Measurements from ENCODE around the gene SLC25A39. TPM values are rescaled to one million over a fixed set of nuclear protein-coding genes. Genes with fewer than 3 reads are reported as not detected.

SLC25A39 gene
- total and polyA plus RNA-seq, 2 of the 4 experiments (the other 2 are of a cell fraction), result 49.1 to 99.7 TPM

GRCh38 chr17:44331249-44331760, 6.7 kb upstream of the SLC25A39 start:
- peak overlapping the region; percentile 85 for H2AFZ ChIP-seq (replicated peaks; ENCODE audit: low read length, poor library complexity)
- no peak overlapping the region for H2BK120ac ChIP-seq (ENCODE audit: low read depth, low read length)
- TF ChIP-seq USF2 (IDR thresholded peaks at IDR 0.05; ENCODE audit: low read depth, low read length), result no peak
- TF ChIP-seq MAZ (IDR thresholded peaks at IDR 0.05; ENCODE audit: borderline replicate concordance, low read depth, low read length), result no peak
- peak; percentile 71 for TF ChIP-seq RAD21 (IDR thresholded peaks at IDR 0.05; ENCODE audit: low read length)
- TF ChIP-seq SMC3 (IDR thresholded peaks at IDR 0.05; ENCODE audit: low read depth, low read length), result peak; percentile 60
- TF ChIP-seq BHLHE40 (IDR thresholded peaks at IDR 0.05; ENCODE audit: low read depth, low read length), result peak; percentile 42; the same call in 1 of the 2 replicates
- TF ChIP-seq, protein P1, sequence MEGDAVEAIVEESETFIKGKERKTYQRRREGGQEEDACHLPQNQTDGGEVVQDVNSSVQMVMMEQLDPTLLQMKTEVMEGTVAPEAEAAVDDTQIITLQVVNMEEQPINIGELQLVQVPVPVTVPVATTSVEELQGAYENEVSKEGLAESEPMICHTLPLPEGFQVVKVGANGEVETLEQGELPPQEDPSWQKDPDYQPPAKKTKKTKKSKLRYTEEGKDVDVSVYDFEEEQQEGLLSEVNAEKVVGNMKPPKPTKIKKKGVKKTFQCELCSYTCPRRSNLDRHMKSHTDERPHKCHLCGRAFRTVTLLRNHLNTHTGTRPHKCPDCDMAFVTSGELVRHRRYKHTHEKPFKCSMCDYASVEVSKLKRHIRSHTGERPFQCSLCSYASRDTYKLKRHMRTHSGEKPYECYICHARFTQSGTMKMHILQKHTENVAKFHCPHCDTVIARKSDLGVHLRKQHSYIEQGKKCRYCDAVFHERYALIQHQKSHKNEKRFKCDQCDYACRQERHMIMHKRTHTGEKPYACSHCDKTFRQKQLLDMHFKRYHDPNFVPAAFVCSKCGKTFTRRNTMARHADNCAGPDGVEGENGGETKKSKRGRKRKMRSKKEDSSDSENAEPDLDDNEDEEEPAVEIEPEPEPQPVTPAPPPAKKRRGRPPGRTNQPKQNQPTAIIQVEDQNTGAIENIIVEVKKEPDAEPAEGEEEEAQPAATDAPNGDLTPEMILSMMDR (conservative IDR thresholded peaks at IDR 0.05; ENCODE audit: low read depth, low read length), result peak; percentile 75
- no peak for TF ChIP-seq POLR2A (IDR thresholded peaks at IDR 0.05; ENCODE audit: low read depth, low read length)
- no peak for TF ChIP-seq ELK1 (IDR thresholded peaks at IDR 0.05; ENCODE audit: borderline replicate concordance, low read depth, low read length)
- TF ChIP-seq CEBPB (IDR thresholded peaks at IDR 0.05; ENCODE audit: low read depth, low read length), result no peak
- TF ChIP-seq MAFK (IDR thresholded peaks at IDR 0.05; ENCODE audit: low read depth, low read length), result no peak
- no peak for TF ChIP-seq MXI1 (IDR thresholded peaks at IDR 0.05; ENCODE audit: borderline replicate concordance, low read depth, low read length)
- no peak for TF ChIP-seq CHD1 (IDR thresholded peaks at IDR 0.05; ENCODE audit: low read depth, low read length)
- TF ChIP-seq RCOR1 (IDR thresholded peaks at IDR 0.05; ENCODE audit: insufficient replicate concordance, low read length), result no peak
- no peak for TF ChIP-seq RFX5 (IDR thresholded peaks at IDR 0.05; ENCODE audit: low read depth, low read length)
- no peak for TF ChIP-seq NFE2L2 (IDR thresholded peaks at IDR 0.05; ENCODE audit: low read depth, low read length)
- no peak for TF ChIP-seq FOS (IDR thresholded peaks at IDR 0.05; ENCODE audit: low read depth, low read length)
- H3K36me3 ChIP-seq (ENCODE audit: control insufficient read depth, insufficient read depth, low read length), result no peaks in the 10 kb centered on the region
- no peak overlapping the region for H3K27ac ChIP-seq (ENCODE audit: insufficient read depth, low read length)
- no peak overlapping the region for H3K23ac ChIP-seq (ENCODE audit: low read depth, low read length)
- H3K27me3 ChIP-seq (ENCODE audit: control insufficient read depth, insufficient read depth, low read length), result peaks cover 8% of the 10 kb centered on the region; the same call in 1 of the 2 replicates
- dilution Hi-C loops (cut with HindIII; ENCODE audit: low sequenced_read_pairs, unreplicated experiment), result no loop called here
- H3K4ac ChIP-seq (ENCODE audit: low read depth, low read length), result no peak overlapping the region
- WGBS, 2 experiments (ENCODE audit: extremely low coverage in 2 of 2, insufficient read length in 1 of 2), result no CpG with 5 or more reads among the region's 7 CpGs
- H3K4me1 ChIP-seq (ENCODE audit: control insufficient read depth, insufficient read depth, low read length), result peaks cover 4% of the 10 kb centered on the region; the same call in 1 of the 2 replicates
- H4K8ac ChIP-seq (ENCODE audit: low read depth in 2 of 2, low read length in 2 of 2), result no peak overlapping the region
- no peak overlapping the region for H3K4me2 ChIP-seq (ENCODE audit: low read depth, low read length)
- BruUV-seq (replicated peaks), result no TSS peak
- 0 out of 2 replicates have a peak overlapping the region, but pooled peaks have one; percentile 59 for H2AK5ac ChIP-seq (ENCODE audit: low read depth, low read length)
- H3K9me1 ChIP-seq (ENCODE audit: insufficient read depth, low read length), result 0 out of 2 replicates have a peak, but pooled peaks cover 5% of the 10 kb centered on the region
- no peak overlapping the region for H4K91ac ChIP-seq (ENCODE audit: insufficient read depth, low read depth, low read length)
- no peak overlapping the region for H2BK15ac ChIP-seq (ENCODE audit: low read depth, low read length)
- no peak overlapping the region for H3K4me3 ChIP-seq (ENCODE audit: insufficient read depth, low read depth, low read length)
- intact Hi-C loops (cut with micrococcal nuclease), result no loop called here
- no peaks in the 10 kb centered on the region for H3K9me3 ChIP-seq (ENCODE audit: control insufficient read depth, insufficient read depth, low read length)
- ChIA-PET CTCF (interaction anchor here (0.6 to 1.1 kb wide), 6 partner anchors 41 to 1133 kb away, joined by 3 to 7 read pairs (median 3); no protein-coding TSS in a partner anchor), POLR2A (ENCODE audit: unreplicated experiment) (interaction anchor here (0.6 kb wide), 1 partner anchor 110 kb away, joined by 3 read pairs; no protein-coding TSS in a partner anchor)
- H4K5ac ChIP-seq (ENCODE audit: low read depth, low read length), result no peak overlapping the region
- H2AK9ac ChIP-seq (replicated peaks; ENCODE audit: low read depth, low read length, poor library complexity), result peak overlapping the region; percentile 55
- no peaks in the 10 kb centered on the region for H4K20me1 ChIP-seq (ENCODE audit: insufficient read depth, low read length)
- H2BK20ac ChIP-seq (ENCODE audit: low read depth, low read length), result no peak overlapping the region
- no peaks in the 10 kb centered on the region for H3K79me1 ChIP-seq (ENCODE audit: low read depth in 1 of 2, low read length in 2 of 2)
- H3K18ac ChIP-seq (ENCODE audit: low read depth, low read length), result no peak overlapping the region
- DNase-seq (peak; percentile 58), ATAC-seq (ENCODE audit: low read depth) (no peak)
- no peak overlapping the region for H3K9ac ChIP-seq (ENCODE audit: low read depth, low read length)
- no peak overlapping the region for H3K56ac ChIP-seq (ENCODE audit: extremely low read depth, insufficient read depth, low read length)
- H3K14ac ChIP-seq (replicated peaks; ENCODE audit: low read depth, low read length), result no peak overlapping the region
- no peak overlapping the region for H2BK5ac ChIP-seq (ENCODE audit: low read depth, low read length, poor library complexity, severe bottlenecking)
- in situ Hi-C loops (cut with MboI; ENCODE audit: low sequenced_read_pairs), result no loop called here

Data from IMR-90 (cell line).